PC-3 (cell line): ENCODE results near the gene PPP1R2. TPM values are rescaled to one million over a fixed set of nuclear protein-coding genes. Genes with fewer than 3 reads are reported as not detected.

Source experiments
- ATAC-seq: fragments of 200-7000 bp; cut with Tn5 transposase; 2 replicates; pipeline ENCODE4 v1.9.1; 2020; ENCODE audit warnings: mild to moderate bottlenecking, moderate library complexity
- BruUV-seq: library from RNA; stranded (reverse); fragments of 400-500 nt; replicated peaks from 2 replicates; lab custom pipeline; 2021; lab: Mats Ljungman, UMichigan
- CTCF ChIA-PET: fragments of 300-600 bp; sonication (Branson Sonifier 250); formaldehyde crosslinking; loops from one replicate; lab custom pipeline; 2022; ENCODE audit warnings: antibody characterized with exemption; lab: Charles Lee
- POLR2A ChIA-PET: fragments of 300-600 bp; sonication (Branson Sonifier 250); formaldehyde crosslinking; loops from one replicate; lab custom pipeline; 2022; ENCODE audit warnings: antibody characterized with exemption; ENCODE audit not compliant: unreplicated experiment; lab: Charles Lee
- DNase-seq: peaks from one replicate; pipeline ENCODE4 v3.0.0-alpha.2; 2015
- H2AFZ ChIP-seq: fragments of 300-600 bp; sonication (generic); 2 replicates; pipeline ENCODE4 v1.6.0; 2016; ENCODE audit warnings: antibody characterized with exemption, low read length
- H3F3A ChIP-seq: fragments of 300-600 bp; sonication (generic); one replicate; pipeline ENCODE4 v1.6.0; 2017; ENCODE audit warnings: antibody characterized with exemption, low read length, control low read depth, mild to moderate bottlenecking; ENCODE audit not compliant: unreplicated experiment
- H3K27ac ChIP-seq: fragments of 300-600 bp; sonication (generic); 2 replicates; pipeline ENCODE4 v1.5.1; 2016; ENCODE audit warnings: mild to moderate bottlenecking, low read length
- H3K27me3 ChIP-seq: fragments of 300-600 bp; sonication (generic); 2 replicates; pipeline ENCODE4 v1.6.1; 2016; ENCODE audit warnings: low read length, mixed read lengths
- H3K36me3 ChIP-seq: fragments of 300-600 bp; sonication (generic); 2 replicates; pipeline ENCODE4 v1.6.1; 2016; ENCODE audit warnings: low read depth, mixed run types, low read length, mixed read lengths
- H3K4me1 ChIP-seq: fragments of 300-600 bp; sonication (generic); 2 replicates; pipeline ENCODE4 v1.5.1; 2016; ENCODE audit warnings: low read length; ENCODE audit not compliant: insufficient read depth
- H3K4me2 ChIP-seq: fragments of 300-600 bp; sonication (generic); 2 replicates; pipeline ENCODE4 v1.6.0; 2016; ENCODE audit warnings: low read length
- H3K4me3 ChIP-seq: fragments of 300-600 bp; sonication (generic); 2 replicates; pipeline ENCODE4 v1.5.1; 2016; ENCODE audit warnings: mild to moderate bottlenecking, low read length, mixed read lengths
- H3K79me2 ChIP-seq: fragments of 300-600 bp; sonication (generic); 2 replicates; pipeline ENCODE4 v1.6.1; 2017; ENCODE audit warnings: low read length, mixed read lengths
- H3K9ac ChIP-seq: fragments of 300-600 bp; sonication (generic); 2 replicates; pipeline ENCODE4 v1.6.0; 2016; ENCODE audit warnings: mild to moderate bottlenecking, low read length
- H3K9me2 ChIP-seq: fragments of 300-600 bp; sonication (generic); replicated peaks from 2 replicates; pipeline ENCODE4 v1.6.1; 2016; ENCODE audit warnings: mixed run types, low read length, mixed read lengths
- H3K9me3 ChIP-seq: fragments of 300-600 bp; sonication (generic); 2 replicates; pipeline ENCODE4 v1.6.1; 2016; ENCODE audit warnings: low read length, mixed read lengths
- H4K20me1 ChIP-seq: fragments of 300-600 bp; sonication (generic); 2 replicates; pipeline ENCODE4 v1.6.1; 2016; ENCODE audit warnings: low read length, mixed read lengths
- CTCF ChIP-seq: fragments of 300-600 bp; sonication (generic); conservative IDR thresholded peaks from 2 replicates; pipeline ENCODE4 v1.5.1; 2017; ENCODE audit warnings: antibody characterized with exemption, low read depth, mild to moderate bottlenecking, low read length
- EZH2 ChIP-seq: fragments of 300-600 bp; sonication (generic); IDR thresholded peaks from one replicate; pipeline ENCODE4 v1.6.1; 2017; ENCODE audit warnings: antibody characterized with exemption, mild to moderate bottlenecking, low read length; ENCODE audit not compliant: unreplicated experiment
- EZH2phosphoT487 ChIP-seq: fragments of 300-600 bp; sonication (generic); IDR thresholded peaks from 2 replicates; pipeline ENCODE4 v1.6.1; 2018; ENCODE audit warnings: mild to moderate bottlenecking, antibody characterized with exemption, low read length, borderline replicate concordance
- intact Hi-C: fragments of 100-400 bp; cut with micrococcal nuclease; formaldehyde crosslinking; loops from 2 replicates; pipeline ENCODE4 v1.9.0; 2023
- total RNA-seq: library from RNA; depleted of rRNA; stranded (reverse); fragments of >200 nt; gene quantifications from 2 replicates; pipeline ENCODE4 v1.2.3, GENCODE V29; 2014

The PPP1R2 gene
- total RNA-seq, 1 experiment from 2014 or later, result 132 TPM

GRCh38 chr3:195555110-195555509 is 12.0 kb upstream of the PPP1R2 start:
- no peaks in the 10 kb centered on the region for H3F3A ChIP-seq
- H3K9ac ChIP-seq, result no peak overlapping the region
- POLR2A ChIA-PET, result no interaction called here
- no TSS peak for BruUV-seq
- no peaks in the 10 kb centered on the region for H3K36me3 ChIP-seq
- no peaks in the 10 kb centered on the region for H3K9me3 ChIP-seq
- no peak for TF ChIP-seq EZH2
- TF ChIP-seq EZH2phosphoT487, result no peak
- TF ChIP-seq CTCF, result no peak
- intact Hi-C loops, result no loop called here
- no peak overlapping the region for H2AFZ ChIP-seq
- no peak overlapping the region for H3K27ac ChIP-seq
- no peak overlapping the region for H3K4me2 ChIP-seq
- no peaks in the 10 kb centered on the region for H3K27me3 ChIP-seq
- no peaks in the 10 kb centered on the region for H4K20me1 ChIP-seq
- H3K4me1 ChIP-seq, result peaks cover 8% of the 10 kb centered on the region
- H3K79me2 ChIP-seq, result no peaks in the 10 kb centered on the region
- no peak for DNase-seq
- CTCF ChIA-PET, result no interaction called here
- no peak for ATAC-seq
- no peaks in the 10 kb centered on the region for H3K9me2 ChIP-seq
- no peak overlapping the region for H3K4me3 ChIP-seq

- TF ChIP-seq CTCF, result no peak
- TF ChIP-seq EZH2, result no peak
- no peak for TF ChIP-seq EZH2phosphoT487
- ATAC-seq, result no peak
- intact Hi-C loops, result no loop called here
- Histone ChIP-seq H3K9me3 (no peaks in the 10 kb centered on the region), H3F3A (no peaks in the 10 kb centered on the region), H3K79me2 (no peaks in the 10 kb centered on the region), H2AFZ (no peak overlapping the region), H3K4me2 (no peak overlapping the region), H3K9me2 (no peaks in the 10 kb centered on the region), H3K27ac (no peak overlapping the region), H3K4me1 (peaks cover 2% of the 10 kb centered on the region), H3K9ac (no peak overlapping the region), H4K20me1 (no peaks in the 10 kb centered on the region), H3K4me3 (no peak overlapping the region), H3K27me3 (no peaks in the 10 kb centered on the region), H3K36me3 (no peaks in the 10 kb centered on the region)
- POLR2A ChIA-PET, result no interaction called here
- no TSS peak for BruUV-seq
- CTCF ChIA-PET, result no interaction called here
- DNase-seq, result no peak
These were observed 11.3 kb upstream of the PPP1R2 start for GRCh38 chr3:195554458-195554857.

DNA sequence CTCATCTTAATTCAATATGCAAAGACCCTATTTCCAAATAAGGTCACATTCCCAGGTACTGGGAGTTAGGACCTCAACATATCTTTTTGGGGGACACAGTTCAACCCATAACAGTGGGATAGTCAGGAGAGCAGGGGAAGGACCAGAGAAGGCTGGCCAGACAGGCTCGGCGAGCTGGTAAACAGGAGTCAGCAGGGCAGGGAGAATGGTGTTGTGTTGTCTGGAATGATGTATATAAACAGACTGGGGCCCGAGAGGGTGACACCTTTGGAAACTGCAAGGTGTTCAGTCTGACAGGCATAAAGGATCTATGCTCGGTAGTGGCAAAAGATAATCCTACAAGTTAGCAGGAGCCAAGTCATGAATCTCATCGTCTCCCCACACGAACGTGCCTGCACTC is 10.1 kb upstream of the PPP1R2 start:
- ChIA-PET POLR2A (no interaction called here), CTCF (no interaction called here)
- no peak overlapping the region for H2AFZ ChIP-seq
- H3K27ac ChIP-seq, result no peak overlapping the region
- H3K9ac ChIP-seq, result no peak overlapping the region
- no peaks in the 10 kb centered on the region for H3K9me2 ChIP-seq
- H3K79me2 ChIP-seq, result no peaks in the 10 kb centered on the region
- intact Hi-C loops, result no loop called here
- TF ChIP-seq EZH2phosphoT487 (no peak), CTCF (no peak), EZH2 (no peak)
- no peaks in the 10 kb centered on the region for H3K4me1 ChIP-seq
- no peaks in the 10 kb centered on the region for H4K20me1 ChIP-seq
- H3K27me3 ChIP-seq, result no peaks in the 10 kb centered on the region
- H3F3A ChIP-seq, result no peaks in the 10 kb centered on the region
- no peak overlapping the region for H3K4me2 ChIP-seq
- ATAC-seq (no peak), DNase-seq (no peak)
- no peaks in the 10 kb centered on the region for H3K36me3 ChIP-seq
- no peaks in the 10 kb centered on the region for H3K9me3 ChIP-seq
- H3K4me3 ChIP-seq, result no peak overlapping the region
- BruUV-seq, result no TSS peak
